ENCODE data around the gene UBR7. TPM values are rescaled to one million over a fixed set of nuclear protein-coding genes. Genes with fewer than 3 reads are reported as not detected.
"Not testable (repeated sequence)": the region's sequence is repeated elsewhere in the genome, so short reads cannot be mapped to it uniquely, and the experiment has no call there.

Gene UBR7
- total RNA-seq, 1 experiment from 2014 or later: 28.9 TPM

DNA sequence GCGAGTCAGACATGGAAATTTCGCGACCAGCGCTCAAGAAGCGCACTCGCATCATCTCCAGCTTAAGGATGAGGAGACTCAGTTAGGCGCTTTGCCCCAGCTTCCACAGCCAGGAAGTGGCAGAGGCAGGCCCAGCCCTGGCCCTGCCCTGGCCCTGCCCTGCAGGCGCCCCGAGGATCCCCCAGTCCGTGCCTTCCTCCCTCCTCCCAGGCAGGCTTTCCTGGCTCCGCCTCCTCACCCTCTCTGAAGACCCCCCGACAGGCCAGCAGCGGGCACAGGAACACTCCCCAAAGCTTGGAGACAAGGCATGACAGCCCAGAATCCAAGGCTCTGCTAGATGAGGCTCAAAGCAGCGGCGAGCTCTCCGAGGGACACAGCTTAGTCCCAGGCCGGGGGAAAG, 25.1 kb downstream of the UBR7 start (continued):
- TF ChIP-seq, protein P1, sequence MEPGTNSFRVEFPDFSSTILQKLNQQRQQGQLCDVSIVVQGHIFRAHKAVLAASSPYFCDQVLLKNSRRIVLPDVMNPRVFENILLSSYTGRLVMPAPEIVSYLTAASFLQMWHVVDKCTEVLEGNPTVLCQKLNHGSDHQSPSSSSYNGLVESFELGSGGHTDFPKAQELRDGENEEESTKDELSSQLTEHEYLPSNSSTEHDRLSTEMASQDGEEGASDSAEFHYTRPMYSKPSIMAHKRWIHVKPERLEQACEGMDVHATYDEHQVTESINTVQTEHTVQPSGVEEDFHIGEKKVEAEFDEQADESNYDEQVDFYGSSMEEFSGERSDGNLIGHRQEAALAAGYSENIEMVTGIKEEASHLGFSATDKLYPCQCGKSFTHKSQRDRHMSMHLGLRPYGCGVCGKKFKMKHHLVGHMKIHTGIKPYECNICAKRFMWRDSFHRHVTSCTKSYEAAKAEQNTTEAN (CRISPR knock-in tag; IDR thresholded peaks at IDR 0.05): no peak
- TF ChIP-seq JUN (CRISPR knock-in tag; IDR thresholded peaks at IDR 0.05): no peak
- TF ChIP-seq, protein P2, sequence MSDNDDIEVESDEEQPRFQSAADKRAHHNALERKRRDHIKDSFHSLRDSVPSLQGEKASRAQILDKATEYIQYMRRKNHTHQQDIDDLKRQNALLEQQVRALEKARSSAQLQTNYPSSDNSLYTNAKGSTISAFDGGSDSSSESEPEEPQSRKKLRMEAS (CRISPR knock-in tag; IDR thresholded peaks at IDR 0.05): no peak
- TF ChIP-seq ZBTB21 (CRISPR knock-in tag; IDR thresholded peaks at IDR 0.05; ENCODE audit: borderline replicate concordance): no peak
- no peak for TF ChIP-seq ZNF138 (CRISPR knock-in tag; conservative IDR thresholded peaks at IDR 0.05)
- TF ChIP-seq ZNF219 (CRISPR knock-in tag; IDR thresholded peaks at IDR 0.05; ENCODE audit: borderline replicate concordance): no peak
- TF ChIP-seq TCF7 (CRISPR knock-in tag; IDR thresholded peaks at IDR 0.05; ENCODE audit: low read depth): no peak
- no peak for TF ChIP-seq SOX15 (CRISPR knock-in tag; IDR thresholded peaks at IDR 0.05)

DNA sequence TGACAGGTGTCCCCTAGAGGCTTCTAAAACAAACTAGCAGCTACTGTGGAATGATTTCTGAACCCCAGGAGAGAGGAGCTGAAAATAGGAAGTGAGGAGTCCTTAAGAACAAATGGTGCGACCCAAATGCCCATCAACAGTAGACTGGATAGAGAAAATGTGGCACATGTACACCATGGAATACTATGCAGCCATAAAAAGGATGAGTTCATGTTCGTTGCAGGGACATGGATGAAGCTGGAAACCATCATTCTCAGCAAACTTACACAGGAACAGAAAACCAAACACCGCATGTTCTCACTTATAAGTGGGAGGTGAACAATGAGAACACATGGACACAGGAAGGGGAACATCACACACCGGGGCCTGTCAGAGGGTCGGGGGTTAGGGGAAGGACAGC, 26.0 kb downstream of the UBR7 start:
- H3K9me3 Mint-ChIP-seq; POLR2A ChIA-PET; DNase-seq (ENCODE audit: low spot score); H3K27ac Mint-ChIP-seq; H3K36me3 Mint-ChIP-seq; H3K4me3 Mint-ChIP-seq; H3K4me1 Mint-ChIP-seq; H3K27me3 Mint-ChIP-seq (ENCODE audit: low read depth); ATAC-seq: not testable (repeated sequence)
- CTCF ChIA-PET: interaction anchor here (0.9 to 1.7 kb wide), 2 partner anchors 12 to 386 kb away, joined by 4 to 6 read pairs; no protein-coding TSS in a partner anchor

DNA sequence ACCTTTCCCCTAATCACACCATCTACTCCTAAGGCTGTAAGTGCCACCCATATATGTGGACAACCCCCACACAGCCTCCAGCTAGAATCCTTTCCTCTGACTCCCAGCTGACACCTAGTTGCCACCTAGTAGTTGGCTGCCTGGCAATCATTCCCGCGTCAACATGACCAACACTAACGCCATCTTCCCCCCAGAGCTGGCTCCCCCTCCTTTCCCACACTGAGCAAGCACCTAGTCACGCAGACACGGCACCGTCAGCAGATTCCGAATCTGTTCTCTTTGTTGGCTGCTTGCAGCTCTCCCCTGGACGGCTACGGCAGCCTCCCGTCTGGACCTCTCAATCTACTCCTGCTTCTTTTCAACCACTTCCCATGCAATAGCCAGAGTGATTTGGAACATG, 27.7 kb downstream of the UBR7 start:
- ATAC-seq: no peak; the same call in 1 of the 2 replicates
- Mint-ChIP-seq H3K9me3 (peaks cover 4% of the 10 kb centered on the region; the same call in 1 of the 2 replicates), H3K4me3 (no peak overlapping the region), H3K36me3 (no peaks in the 10 kb centered on the region), H3K27me3 (ENCODE audit: low read depth) (no peaks in the 10 kb centered on the region), H3K4me1 (no peaks in the 10 kb centered on the region), H3K27ac (no peak overlapping the region)
- ChIA-PET POLR2A (no interaction called here), CTCF (interaction anchor here (0.8 to 1.3 kb wide), 2 partner anchors 16 to 121 kb away, joined by 4 read pairs; no protein-coding TSS in a partner anchor)
- no peak for DNase-seq (ENCODE audit: low spot score)
- TF ChIP-seq HMGA2 (CRISPR knock-in tag; IDR thresholded peaks at IDR 0.05): no peak
- TF ChIP-seq MXD4 (CRISPR knock-in tag; IDR thresholded peaks at IDR 0.05; ENCODE audit: borderline replicate concordance): no peak
- TF ChIP-seq, protein P3, sequence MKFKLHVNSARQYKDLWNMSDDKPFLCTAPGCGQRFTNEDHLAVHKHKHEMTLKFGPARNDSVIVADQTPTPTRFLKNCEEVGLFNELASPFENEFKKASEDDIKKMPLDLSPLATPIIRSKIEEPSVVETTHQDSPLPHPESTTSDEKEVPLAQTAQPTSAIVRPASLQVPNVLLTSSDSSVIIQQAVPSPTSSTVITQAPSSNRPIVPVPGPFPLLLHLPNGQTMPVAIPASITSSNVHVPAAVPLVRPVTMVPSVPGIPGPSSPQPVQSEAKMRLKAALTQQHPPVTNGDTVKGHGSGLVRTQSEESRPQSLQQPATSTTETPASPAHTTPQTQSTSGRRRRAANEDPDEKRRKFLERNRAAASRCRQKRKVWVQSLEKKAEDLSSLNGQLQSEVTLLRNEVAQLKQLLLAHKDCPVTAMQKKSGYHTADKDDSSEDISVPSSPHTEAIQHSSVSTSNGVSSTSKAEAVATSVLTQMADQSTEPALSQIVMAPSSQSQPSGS (CRISPR knock-in tag; IDR thresholded peaks at IDR 0.05; ENCODE audit: borderline replicate concordance, low read depth): no peak
- TF ChIP-seq, protein P4, sequence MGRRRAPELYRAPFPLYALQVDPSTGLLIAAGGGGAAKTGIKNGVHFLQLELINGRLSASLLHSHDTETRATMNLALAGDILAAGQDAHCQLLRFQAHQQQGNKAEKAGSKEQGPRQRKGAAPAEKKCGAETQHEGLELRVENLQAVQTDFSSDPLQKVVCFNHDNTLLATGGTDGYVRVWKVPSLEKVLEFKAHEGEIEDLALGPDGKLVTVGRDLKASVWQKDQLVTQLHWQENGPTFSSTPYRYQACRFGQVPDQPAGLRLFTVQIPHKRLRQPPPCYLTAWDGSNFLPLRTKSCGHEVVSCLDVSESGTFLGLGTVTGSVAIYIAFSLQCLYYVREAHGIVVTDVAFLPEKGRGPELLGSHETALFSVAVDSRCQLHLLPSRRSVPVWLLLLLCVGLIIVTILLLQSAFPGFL (CRISPR knock-in tag; IDR thresholded peaks at IDR 0.05; ENCODE audit: borderline replicate concordance): no peak
- TF ChIP-seq JAZF1 (CRISPR knock-in tag; IDR thresholded peaks at IDR 0.05): no peak
- TF ChIP-seq, protein P5, sequence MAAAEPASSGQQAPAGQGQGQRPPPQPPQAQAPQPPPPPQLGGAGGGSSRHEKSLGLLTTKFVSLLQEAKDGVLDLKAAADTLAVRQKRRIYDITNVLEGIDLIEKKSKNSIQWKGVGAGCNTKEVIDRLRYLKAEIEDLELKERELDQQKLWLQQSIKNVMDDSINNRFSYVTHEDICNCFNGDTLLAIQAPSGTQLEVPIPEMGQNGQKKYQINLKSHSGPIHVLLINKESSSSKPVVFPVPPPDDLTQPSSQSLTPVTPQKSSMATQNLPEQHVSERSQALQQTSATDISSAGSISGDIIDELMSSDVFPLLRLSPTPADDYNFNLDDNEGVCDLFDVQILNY (CRISPR knock-in tag; IDR thresholded peaks at IDR 0.05): no peak
- no peak for TF ChIP-seq ELF4 (CRISPR knock-in tag; IDR thresholded peaks at IDR 0.05; ENCODE audit: low read depth)
- TF ChIP-seq ZNF263 (CRISPR knock-in tag; IDR thresholded peaks at IDR 0.05; ENCODE audit: low read depth): no peak
- no peak for TF ChIP-seq FOXK1 (CRISPR knock-in tag; IDR thresholded peaks at IDR 0.05)
- TF ChIP-seq, protein P6, sequence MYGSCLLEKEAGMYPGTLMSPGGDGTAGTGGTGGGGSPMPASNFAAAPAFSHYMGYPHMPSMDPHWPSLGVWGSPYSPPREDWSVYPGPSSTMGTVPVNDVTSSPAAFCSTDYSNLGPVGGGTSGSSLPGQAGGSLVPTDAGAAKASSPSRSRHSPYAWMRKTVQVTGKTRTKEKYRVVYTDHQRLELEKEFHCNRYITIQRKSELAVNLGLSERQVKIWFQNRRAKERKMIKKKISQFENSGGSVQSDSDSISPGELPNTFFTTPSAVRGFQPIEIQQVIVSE (CRISPR knock-in tag; IDR thresholded peaks at IDR 0.05; ENCODE audit: borderline replicate concordance): no peak
- TF ChIP-seq, protein P7, sequence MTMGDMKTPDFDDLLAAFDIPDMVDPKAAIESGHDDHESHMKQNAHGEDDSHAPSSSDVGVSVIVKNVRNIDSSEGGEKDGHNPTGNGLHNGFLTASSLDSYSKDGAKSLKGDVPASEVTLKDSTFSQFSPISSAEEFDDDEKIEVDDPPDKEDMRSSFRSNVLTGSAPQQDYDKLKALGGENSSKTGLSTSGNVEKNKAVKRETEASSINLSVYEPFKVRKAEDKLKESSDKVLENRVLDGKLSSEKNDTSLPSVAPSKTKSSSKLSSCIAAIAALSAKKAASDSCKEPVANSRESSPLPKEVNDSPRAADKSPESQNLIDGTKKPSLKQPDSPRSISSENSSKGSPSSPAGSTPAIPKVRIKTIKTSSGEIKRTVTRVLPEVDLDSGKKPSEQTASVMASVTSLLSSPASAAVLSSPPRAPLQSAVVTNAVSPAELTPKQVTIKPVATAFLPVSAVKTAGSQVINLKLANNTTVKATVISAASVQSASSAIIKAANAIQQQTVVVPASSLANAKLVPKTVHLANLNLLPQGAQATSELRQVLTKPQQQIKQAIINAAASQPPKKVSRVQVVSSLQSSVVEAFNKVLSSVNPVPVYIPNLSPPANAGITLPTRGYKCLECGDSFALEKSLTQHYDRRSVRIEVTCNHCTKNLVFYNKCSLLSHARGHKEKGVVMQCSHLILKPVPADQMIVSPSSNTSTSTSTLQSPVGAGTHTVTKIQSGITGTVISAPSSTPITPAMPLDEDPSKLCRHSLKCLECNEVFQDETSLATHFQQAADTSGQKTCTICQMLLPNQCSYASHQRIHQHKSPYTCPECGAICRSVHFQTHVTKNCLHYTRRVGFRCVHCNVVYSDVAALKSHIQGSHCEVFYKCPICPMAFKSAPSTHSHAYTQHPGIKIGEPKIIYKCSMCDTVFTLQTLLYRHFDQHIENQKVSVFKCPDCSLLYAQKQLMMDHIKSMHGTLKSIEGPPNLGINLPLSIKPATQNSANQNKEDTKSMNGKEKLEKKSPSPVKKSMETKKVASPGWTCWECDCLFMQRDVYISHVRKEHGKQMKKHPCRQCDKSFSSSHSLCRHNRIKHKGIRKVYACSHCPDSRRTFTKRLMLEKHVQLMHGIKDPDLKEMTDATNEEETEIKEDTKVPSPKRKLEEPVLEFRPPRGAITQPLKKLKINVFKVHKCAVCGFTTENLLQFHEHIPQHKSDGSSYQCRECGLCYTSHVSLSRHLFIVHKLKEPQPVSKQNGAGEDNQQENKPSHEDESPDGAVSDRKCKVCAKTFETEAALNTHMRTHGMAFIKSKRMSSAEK (CRISPR knock-in tag; IDR thresholded peaks at IDR 0.05; ENCODE audit: borderline replicate concordance): no peak
- TF ChIP-seq, protein P8, sequence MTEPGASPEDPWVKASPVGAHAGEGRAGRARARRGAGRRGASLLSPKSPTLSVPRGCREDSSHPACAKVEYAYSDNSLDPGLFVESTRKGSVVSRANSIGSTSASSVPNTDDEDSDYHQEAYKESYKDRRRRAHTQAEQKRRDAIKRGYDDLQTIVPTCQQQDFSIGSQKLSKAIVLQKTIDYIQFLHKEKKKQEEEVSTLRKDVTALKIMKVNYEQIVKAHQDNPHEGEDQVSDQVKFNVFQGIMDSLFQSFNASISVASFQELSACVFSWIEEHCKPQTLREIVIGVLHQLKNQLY (CRISPR knock-in tag; IDR thresholded peaks at IDR 0.05): no peak
- TF ChIP-seq RELA (CRISPR knock-in tag; IDR thresholded peaks at IDR 0.05; ENCODE audit: borderline replicate concordance): no peak
- no peak for TF ChIP-seq ZNF416 (CRISPR knock-in tag; IDR thresholded peaks at IDR 0.05)
- no peak for TF ChIP-seq CBFB (CRISPR knock-in tag; IDR thresholded peaks at IDR 0.05; ENCODE audit: low read depth)
- TF ChIP-seq JUN (CRISPR knock-in tag; IDR thresholded peaks at IDR 0.05): no peak
